ENCODE data around the gene RPS6KL1.

- TF ChIP-seq, protein P1, sequence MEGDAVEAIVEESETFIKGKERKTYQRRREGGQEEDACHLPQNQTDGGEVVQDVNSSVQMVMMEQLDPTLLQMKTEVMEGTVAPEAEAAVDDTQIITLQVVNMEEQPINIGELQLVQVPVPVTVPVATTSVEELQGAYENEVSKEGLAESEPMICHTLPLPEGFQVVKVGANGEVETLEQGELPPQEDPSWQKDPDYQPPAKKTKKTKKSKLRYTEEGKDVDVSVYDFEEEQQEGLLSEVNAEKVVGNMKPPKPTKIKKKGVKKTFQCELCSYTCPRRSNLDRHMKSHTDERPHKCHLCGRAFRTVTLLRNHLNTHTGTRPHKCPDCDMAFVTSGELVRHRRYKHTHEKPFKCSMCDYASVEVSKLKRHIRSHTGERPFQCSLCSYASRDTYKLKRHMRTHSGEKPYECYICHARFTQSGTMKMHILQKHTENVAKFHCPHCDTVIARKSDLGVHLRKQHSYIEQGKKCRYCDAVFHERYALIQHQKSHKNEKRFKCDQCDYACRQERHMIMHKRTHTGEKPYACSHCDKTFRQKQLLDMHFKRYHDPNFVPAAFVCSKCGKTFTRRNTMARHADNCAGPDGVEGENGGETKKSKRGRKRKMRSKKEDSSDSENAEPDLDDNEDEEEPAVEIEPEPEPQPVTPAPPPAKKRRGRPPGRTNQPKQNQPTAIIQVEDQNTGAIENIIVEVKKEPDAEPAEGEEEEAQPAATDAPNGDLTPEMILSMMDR (IDR thresholded peaks at IDR 0.05) = no peak
- TF ChIP-seq POLR2A (IDR thresholded peaks at IDR 0.05) = no peak
These were observed 26.7 kb downstream of the RPS6KL1 start for GRCh38 chr14:74896400-74896799.

All from esophagus squamous epithelium (tissue), 4 donors.